Renal cortex interstitium (tissue), 11 donors: ENCODE results near the gene CCDC86. TPM values are rescaled to one million over a fixed set of nuclear protein-coding genes. Genes with fewer than 3 reads are reported as not detected.

Experiments
- DNase-seq, 11 donors: peaks; one replicate each; pipeline ENCODE4 v3.0.0-alpha.2; 2013; ENCODE audit warnings: low read depth in 9 of 11, low spot score in 4 of 11; ENCODE audit errors: extremely low read depth in 1 of 11
- polyA plus RNA-seq, 3 donors: library from polyadenylated mRNA; unstranded; fragments of 120-200 nt; gene quantifications; one replicate each; pipeline ENCODE4 v1.2.1, GENCODE V29; 2013; ENCODE audit not compliant: insufficient read length in 3 of 3

CCDC86 gene
- polyA plus RNA-seq, 3 donors = 15.2 to 22.0 (median 19.2) TPM

DNA sequence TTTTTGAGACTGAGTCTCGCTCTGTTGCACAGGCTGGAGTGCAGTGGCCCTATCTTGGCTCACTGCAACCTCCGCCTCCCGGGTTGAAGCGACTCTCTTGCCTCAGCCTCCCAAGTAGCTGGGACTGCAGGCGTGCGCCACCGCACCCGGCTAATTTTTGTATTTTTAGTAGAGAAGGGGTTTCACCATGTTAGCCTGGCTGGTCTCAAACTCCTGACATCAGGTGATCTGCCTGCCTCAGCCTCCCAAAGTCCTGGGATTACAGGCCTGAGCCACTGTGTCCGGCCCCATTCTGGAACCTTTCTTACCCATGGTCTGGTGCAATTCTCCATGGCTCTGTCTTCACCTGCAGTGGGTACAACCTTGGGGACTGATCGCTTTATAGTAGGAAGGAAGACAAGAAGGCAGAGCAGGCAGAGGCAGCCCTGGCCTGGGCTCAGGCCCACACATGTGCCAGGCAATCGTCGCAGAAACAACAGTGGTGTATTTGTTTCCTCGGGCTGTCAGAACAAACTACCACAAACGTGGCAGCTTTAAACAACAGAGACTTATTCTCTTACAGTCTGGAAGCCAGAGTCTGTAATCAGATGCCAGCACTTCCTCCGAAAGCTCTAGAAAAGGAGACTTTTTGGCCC lies 17.8 kb downstream of the CCDC86 start:
- DNase-seq = no peak

DNA sequence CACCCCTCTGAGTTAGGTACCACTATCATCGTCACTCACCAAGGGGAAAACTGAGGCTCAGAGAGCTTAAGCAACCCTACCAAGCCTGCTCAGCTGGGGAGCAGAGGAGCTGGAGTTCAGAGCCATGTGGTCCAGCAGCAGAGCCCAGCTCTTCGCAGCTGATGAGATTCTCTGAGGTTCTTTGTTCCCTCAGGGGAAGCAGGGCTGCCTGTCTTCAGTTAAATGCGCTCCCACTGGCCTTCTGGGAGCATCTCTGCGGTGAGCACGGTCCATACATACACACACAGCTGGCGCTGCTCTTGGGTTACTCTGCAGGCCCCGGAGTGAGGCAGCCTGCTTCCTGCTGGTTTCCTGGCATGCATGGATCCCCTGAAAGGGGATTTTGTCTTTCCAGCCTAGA lies 19.0 kb downstream of the CCDC86 start:
- DNase-seq = no peak

DNA sequence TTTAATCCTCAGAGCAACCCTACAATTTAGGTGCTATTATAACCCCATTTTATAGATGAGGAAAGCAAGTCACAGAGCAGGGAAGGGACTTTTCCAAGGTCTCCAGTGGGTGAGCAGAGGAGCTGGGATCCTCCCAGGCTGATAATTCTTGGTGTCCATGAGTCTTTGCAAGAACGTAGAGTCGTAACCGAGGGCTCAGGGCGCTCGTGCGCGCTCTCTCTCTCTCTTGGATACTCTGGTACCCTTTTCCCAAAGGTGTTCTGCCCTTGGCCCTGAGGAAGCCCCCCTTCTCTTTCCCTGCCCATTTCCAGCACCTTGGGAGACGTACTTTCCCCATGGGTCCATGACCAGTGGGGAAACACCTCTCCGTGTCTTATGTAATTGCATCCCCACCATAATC lies 20.3 kb downstream of the CCDC86 start:
- no peak for DNase-seq

DNA sequence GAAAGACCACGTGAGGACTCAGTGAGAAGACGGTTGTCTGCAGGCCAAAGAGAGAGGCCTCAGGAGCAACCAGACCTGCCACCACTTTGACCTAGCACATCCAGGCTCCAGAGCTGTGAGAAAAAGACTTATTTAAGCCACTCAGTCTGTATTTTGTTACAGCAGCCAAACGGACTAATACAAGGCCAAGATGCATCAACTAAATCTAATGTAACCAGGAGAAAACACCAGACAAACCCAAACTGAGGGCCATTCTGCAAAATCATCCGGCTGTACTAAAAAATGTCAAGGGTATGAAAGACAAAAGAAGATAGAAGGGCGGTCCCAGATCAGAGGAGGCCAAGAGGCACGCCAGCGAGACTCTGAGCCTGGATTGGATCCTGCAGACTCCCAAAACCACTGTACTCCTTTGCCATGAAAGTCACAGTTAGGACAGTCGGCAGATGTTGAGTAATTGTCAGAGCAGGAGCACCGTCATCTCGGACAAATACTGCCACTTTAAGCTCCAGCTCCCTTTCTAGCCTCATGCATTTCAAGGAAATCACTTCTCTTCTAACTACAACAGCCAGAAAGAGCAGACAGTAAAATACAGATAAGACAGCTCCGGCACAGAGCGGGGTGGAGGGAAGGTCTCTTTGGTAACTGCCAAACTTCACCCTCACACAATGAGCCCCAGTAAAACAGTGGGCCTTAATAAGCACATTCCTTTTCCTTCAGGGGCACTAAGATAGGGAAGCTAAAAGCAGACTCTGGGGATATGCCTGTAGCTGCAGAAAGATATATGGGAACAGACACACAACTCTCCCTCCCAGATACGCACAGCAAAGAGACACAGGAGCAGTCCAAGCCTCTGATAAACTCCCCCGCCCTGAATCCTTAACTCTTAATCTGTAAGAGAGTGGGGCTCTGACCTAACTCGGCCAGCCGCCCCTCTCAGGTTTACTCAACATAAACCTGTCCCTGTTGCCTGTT lies 21.9 kb downstream of the CCDC86 start:
- DNase-seq = no peak

DNA sequence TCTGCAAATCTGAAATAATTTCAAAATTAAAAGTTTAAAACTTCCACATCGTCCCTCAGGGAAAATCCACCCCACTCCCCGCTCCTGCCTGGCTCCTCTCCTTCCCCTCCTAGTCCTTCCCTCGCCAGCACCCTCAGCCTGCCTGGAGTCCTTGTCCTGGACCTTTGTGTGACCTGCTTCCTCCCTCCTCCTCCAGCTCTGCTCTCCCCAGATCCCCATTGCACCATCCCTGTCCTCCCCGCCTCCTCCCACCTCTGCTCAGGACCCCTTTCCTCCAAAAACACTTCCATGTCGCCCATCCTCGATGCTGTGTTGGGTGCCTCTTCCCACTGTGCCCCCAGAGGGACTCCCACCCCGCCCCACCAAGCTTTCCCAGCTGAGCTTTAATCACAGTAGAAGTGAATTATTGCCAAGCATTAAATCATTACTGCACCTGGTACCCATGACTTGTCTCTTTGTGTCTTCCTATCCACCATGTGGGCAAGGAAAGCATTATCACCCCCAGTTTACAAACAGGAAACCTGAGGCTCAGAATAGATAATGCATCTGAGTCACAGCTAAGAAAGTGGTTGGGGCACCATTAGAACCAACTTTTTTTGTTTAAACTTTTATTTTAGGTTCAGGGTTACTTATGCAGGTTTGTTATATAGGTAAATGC lies 23.1 kb downstream of the CCDC86 start:
- no peak for DNase-seq

DNA sequence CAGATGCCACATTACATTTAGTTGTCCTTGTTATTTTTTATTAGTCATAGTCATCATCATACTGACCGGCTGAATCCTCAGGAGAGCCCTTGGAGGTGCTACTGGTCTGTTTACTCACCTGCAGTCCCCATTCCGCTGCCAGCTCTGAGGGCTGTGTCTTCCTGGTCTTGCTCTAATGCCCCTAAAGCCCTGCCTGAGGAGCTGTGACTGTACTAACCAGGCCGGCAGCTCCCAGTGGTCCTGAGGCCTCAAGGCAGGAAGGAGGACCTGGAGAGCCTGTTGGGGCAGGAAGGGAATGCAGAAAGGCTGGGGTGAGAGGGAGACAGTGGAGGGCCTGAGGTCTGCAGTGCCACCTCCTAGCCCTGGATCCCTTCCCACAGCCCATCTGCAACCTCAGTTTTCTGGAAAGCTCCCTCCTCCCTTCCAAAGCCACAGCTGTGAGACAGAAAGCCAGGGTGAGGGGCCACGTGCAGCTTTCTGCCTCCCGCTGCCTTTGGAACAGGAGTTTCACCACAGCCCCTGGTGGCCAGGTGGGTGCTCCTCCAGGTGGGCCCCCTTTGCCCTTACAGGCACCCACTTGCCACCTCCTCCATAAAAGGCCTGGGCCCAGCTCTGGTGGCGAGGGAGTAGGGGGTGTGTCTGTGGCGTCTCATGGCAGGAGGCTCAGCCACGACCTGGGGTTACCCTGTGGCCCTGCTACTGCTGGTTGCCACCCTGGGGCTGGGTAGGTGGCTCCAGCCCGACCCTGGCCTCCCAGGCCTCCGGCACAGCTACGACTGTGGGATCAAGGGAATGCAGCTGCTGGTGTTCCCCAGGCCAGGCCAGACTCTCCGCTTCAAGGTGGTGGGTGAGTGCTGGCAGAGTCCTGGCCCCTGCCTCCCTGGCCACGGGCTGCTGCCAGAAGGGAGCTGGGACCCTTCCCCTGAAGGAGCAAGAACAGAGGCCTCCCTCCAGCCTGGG lies 25.3 kb downstream of the CCDC86 start, which contains the start of gene ZP1:
Gene ZP1, plus strand, starts transcription at position 632 of the 960 bp plus-strand sequence. Its CDS starts 20 bp downstream, at position 652.
- DNase-seq = no peak

DNA sequence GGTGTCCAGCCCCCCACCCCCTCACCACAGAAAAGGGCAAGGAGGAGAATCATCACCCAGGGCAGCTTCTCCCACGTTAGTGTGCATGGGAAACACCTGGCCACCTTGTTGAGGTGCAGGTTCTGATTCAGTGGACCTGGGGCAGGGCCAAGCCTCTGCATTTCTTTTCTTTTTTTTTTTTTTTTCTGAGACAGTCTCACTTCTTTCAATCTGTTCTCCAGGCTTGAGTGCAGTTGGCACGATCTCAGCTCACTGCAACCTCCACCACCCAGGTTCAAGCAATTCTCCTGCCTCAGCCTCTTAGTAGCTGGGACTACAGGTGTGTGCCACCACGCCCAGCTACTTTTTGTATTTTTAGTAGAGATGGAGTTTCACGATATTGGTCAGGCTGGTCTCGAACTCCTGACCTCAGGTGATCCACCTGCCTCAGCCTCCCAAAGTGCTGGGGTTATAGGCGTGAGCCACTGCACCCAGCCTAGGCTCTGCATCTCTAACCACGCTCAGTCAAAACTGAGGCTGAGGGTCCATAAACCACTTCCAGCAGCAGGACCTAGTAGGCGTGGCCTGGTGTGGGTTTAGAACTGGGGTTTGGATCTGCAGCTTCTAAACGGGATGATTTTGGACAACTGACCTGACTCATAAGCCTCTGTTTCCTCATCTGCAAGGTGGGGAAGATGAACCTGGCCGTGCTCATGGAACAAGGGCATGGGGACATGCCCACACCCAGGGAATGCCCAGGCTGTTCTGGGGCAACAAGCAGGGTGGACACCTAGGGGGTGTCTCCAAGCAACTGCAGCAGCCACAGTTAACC lies 26.2 kb downstream of the CCDC86 start:
- no peak for DNase-seq

DNA sequence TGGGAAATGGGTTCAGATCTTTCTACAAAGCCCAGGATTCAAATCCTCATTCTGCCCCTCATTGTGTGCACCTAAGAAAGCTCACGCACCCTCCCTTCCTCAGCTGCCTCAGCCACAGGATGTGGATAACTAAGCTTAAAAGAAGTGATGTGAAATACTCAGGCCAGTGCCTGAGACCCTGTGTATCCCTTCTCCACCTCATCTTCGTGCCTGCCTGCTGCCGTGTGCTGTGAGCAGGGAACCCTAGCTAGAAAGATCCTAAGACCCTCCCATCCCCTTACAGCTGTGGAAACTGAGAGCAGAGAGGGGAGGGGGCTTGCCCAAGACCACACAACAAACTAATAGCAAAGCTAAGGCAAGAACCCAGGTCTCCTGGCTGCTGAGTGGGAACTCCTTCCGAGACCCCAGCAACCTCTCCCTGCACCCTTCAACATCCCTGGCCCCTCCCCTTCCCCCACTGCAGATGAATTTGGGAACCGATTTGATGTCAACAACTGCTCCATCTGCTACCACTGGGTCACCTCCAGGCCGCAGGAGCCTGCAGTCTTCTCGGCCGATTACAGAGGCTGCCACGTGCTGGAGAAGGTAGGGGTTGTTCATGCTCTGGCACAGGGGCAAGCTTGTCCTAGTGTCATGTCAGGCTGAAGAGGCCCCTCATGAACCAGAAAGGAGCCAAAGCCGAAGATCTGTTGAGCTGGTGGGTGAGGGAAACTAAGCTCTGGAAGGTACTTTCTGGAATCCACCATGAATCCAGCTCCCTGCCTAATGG lies 27.0 kb downstream of the CCDC86 start:
- DNase-seq = no peak

DNA sequence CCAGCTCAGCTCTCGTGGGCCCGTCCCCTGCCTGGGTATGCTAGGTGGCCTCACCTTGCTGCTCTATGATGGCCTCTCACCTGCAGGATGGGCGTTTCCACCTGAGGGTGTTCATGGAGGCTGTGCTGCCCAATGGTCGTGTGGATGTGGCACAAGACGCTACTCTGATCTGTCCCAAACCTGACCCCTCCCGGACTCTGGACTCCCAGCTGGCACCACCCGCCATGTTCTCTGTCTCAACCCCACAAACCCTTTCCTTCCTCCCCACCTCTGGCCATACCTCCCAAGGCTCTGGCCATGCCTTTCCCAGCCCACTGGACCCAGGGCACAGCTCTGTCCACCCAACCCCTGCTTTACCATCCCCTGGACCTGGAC lies 27.5 kb downstream of the CCDC86 start:
- no peak for DNase-seq

DNA sequence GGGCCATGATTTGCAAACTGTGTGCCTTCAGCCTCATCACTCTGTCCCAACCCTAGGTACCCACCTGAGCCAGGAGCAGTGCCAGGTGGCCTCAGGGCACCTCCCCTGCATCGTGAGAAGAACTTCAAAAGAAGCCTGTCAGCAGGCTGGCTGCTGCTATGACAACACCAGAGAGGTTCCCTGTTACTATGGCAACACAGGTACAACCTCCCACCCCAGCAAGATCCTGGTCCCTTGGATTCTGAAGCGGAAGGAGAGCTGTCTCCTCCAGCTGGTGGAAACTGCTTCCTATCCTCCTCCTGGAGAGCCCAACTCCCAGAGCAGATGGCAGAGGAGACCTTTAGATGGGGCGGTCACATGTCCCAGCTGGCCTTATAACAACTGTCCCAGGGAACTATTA lies 28.4 kb downstream of the CCDC86 start:
- no peak for DNase-seq

DNA sequence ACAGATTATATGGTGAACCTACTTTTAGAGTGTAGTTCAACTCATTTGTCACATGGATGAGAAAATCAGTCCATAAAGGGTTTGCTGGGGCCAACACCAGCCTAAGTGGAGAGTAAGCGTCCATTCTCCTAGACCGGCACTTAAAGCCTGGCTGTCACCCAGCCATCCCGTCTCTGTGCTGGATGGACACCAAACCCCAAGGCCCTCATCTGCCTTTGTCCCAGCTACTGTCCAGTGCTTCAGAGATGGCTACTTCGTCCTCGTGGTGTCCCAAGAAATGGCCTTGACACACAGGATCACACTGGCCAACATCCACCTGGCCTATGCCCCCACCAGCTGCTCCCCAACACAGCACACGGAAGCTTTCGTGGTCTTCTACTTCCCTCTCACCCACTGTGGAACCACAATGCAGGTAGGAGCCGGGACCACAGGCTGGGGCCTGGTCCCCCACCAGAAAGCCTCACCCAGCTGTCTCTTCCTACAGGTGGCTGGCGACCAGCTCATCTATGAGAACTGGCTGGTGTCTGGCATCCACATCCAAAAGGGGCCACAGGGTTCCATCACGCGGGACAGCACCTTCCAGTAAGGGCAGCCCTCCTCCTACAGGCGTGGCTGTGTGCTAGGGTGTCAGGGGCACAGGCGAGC lies 28.9 kb downstream of the CCDC86 start:
- DNase-seq = no peak

DNA sequence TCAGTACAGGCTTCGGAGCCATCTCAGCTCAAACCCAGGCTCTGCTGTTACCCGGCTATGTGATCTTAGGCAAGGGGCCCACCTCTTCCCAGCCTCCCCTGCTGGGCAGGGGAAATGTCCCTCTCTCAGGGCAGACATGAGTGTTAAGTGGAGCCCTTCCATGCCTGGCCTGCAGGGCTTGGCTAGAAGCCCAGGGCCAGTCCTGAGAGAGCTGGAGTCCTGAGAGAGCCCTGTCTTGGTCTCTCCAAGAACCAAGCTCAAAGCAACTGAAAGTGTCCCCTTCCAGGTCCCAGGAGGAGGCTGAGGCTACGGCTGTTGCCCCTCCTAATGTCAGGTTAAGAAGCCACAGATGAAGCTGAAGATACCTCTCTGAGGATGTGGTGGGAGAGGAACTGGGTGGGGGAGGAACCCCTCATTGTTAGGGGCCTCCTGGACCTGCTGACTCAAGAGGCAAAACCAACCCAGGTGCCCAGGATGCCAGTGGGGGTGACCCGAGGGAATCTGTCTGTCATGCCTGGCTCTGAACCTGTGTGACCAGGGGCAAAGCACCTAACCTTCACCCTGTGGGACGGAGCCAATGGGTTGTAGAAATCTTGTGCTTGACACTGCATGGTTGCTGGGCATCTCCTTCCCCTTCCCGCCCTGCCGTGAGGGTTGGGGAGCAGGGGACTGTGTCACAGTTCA lies 29.6 kb downstream of the CCDC86 start:
- DNase-seq = no peak

DNA sequence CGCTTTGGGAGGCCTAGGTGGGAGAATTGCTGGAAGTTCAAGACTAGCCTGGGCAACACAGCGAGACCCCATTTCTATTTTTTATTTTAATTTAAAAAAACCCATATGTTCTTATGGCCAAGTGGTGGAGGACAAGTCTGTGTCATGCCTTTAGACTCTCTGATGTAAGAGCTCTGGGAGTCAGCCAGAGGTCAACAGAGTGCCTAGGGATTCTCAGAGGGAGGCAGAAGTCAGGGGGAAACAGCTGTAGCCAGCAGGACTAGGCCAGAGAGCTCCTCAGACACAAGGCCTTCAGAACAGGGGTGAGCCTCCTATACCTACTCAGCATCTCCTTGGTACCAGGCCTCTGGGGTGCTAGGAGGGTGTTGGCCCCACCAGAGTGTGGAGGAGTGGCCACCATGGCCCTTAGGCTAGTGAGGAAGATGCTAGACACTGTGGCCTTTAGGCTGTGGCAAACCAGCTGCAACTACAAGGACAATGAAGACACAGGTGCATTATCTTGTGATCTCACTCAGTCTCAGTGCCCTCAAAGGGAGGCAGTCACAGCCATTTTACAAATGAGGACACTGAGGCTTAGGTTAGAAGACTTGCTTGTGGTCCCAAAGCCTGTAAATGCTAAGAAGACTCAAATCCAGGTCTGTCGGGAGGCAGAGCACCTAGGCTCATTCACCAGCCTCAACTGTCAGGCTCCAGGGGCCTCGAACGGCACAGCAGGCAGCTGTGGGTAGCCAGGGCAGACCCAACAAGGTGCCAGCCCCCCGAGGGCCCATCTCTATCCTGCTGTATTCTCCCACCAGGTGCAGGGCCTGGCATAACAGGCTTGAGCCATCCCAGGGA lies 30.4 kb downstream of the CCDC86 start:
- no peak for DNase-seq

DNA sequence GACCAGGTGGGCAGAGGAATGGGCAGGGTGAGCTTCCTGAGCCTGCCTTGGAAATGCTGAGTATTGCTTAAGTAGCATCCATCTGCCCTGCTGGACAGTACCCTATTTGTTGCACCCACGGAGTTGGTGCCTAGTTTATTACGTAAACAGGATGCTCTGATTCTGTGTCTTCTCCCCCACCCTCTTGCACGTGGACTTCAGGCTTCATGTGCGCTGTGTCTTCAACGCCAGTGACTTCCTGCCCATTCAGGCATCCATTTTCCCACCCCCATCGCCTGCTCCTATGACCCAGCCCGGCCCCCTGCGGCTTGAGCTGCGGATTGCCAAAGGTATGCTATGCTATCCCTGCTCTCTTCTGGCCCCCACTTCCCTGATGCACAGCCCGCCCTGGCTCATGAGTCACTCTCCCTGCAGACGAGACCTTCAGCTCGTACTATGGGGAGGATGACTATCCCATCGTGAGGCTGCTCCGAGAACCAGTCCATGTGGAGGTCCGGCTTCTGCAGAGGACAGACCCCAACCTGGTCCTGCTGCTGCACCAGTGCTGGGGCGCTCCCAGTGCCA lies 31.1 kb downstream of the CCDC86 start:
- no peak for DNase-seq

DNA sequence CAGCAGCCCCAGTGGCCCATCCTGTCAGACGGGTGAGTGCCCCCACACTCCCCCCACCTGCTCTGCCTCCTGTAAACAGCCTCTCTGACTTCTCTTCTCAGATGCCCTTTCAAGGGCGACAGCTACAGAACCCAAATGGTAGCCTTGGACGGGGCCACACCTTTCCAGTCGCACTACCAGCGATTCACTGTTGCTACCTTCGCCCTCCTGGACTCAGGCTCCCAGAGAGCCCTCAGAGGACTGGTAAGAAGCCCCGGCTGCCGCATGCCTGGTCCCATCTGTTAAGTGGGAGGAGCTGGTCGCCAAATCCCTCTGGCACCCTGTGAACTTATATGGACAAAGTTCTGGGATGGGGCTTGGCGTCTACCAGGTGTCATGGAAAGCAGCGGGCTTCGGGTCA lies 31.6 kb downstream of the CCDC86 start:
- no peak for DNase-seq
